DND-41 (cell line): ENCODE measurements around the gene PLA2G2D.
A peak's percentile ranks its signal among the peaks of the same experiment; 100 is the strongest.

Source experiments
- ATAC-seq: fragments of 200-7000 bp; cut with Tn5 transposase; 3 replicates; pipeline ENCODE4 v1.9.1; 2021; ENCODE audit warnings: low read depth; ENCODE audit not compliant: insufficient read depth
- DNase-seq: peaks from one replicate; pipeline ENCODE4 v3.0.0-alpha.2; 2020
- H2AFZ ChIP-seq: 2 replicates; pipeline ENCODE4 v1.6.0; 2012; ENCODE audit warnings: low read depth, low read length
- H3K27ac ChIP-seq: 2 replicates; pipeline ENCODE4 v1.5.1; 2012; ENCODE audit warnings: low read length, inconsistent platforms
- H3K27me3 ChIP-seq: fragments of 200-600 bp; sonication (generic); 2 replicates; pipeline ENCODE4 v1.6.0; 2012; ENCODE audit warnings: low read length, mild to moderate bottlenecking, inconsistent platforms; ENCODE audit not compliant: insufficient read depth, poor library complexity
- H3K36me3 ChIP-seq: 2 replicates; pipeline ENCODE4 v1.5.1; 2012; ENCODE audit warnings: low read length, inconsistent platforms; ENCODE audit not compliant: insufficient read depth
- H3K4me1 ChIP-seq: 2 replicates; pipeline ENCODE4 v1.5.1; 2012; ENCODE audit warnings: mild to moderate bottlenecking, low read length; ENCODE audit not compliant: insufficient read depth
- H3K4me2 ChIP-seq: 2 replicates; pipeline ENCODE4 v1.6.0; 2012; ENCODE audit warnings: mild to moderate bottlenecking, moderate library complexity, low read length, inconsistent platforms; ENCODE audit not compliant: insufficient read depth
- H3K4me3 ChIP-seq, 2 experiments: fragments of 200-600 bp in 1 of 2; shearing (Covaris generic) in 1 of 2; 2 replicates each; pipeline ENCODE4 v1.5.1; 2012 to 2016; ENCODE audit warnings: inconsistent platforms in 2 of 2, low read length in 2 of 2, mild to moderate bottlenecking in 2 of 2, low read depth in 1 of 2, moderate library complexity in 1 of 2
- H3K79me2 ChIP-seq: 2 replicates; pipeline ENCODE4 v1.6.0; 2012; ENCODE audit warnings: low read length, inconsistent platforms; ENCODE audit not compliant: insufficient read depth
- H3K9ac ChIP-seq: 2 replicates; pipeline ENCODE4 v1.6.0; 2012; ENCODE audit warnings: low read depth, mild to moderate bottlenecking, inconsistent platforms, low read length, moderate library complexity
- H3K9me3 ChIP-seq: 2 replicates; pipeline ENCODE4 v1.5.1; 2012; ENCODE audit warnings: low read length, moderate library complexity, mild to moderate bottlenecking, inconsistent platforms; ENCODE audit not compliant: insufficient read depth, severe bottlenecking
- H4K20me1 ChIP-seq: 2 replicates; pipeline ENCODE4 v1.6.0; 2012; ENCODE audit warnings: low read length; ENCODE audit not compliant: insufficient read depth
- CTCF ChIP-seq: IDR thresholded peaks from 2 replicates; pipeline ENCODE4 v1.5.1; 2012; ENCODE audit warnings: borderline replicate concordance, low read length, moderate library complexity, mild to moderate bottlenecking; ENCODE audit not compliant: poor library complexity, severe bottlenecking; ENCODE audit errors: extremely low read depth
- EZH2 ChIP-seq: IDR thresholded peaks from 3 replicates; pipeline ENCODE4 v1.6.1; 2012; ENCODE audit warnings: borderline replicate concordance, low read depth, mild to moderate bottlenecking, moderate library complexity, low read length, inconsistent platforms; ENCODE audit not compliant: severe bottlenecking

Gene PLA2G2D

GRCh38 chr1:20166051-20166450 is 46.7 kb upstream of the PLA2G2D start:
- H3K9me3 ChIP-seq = peaks cover 13% of the 10 kb centered on the region
- H3K27me3 ChIP-seq = no peaks in the 10 kb centered on the region
- ATAC-seq (no peak), DNase-seq (no peak)
- H2AFZ ChIP-seq = no peak overlapping the region
- no peaks in the 10 kb centered on the region for H3K4me1 ChIP-seq
- H4K20me1 ChIP-seq = peaks cover 4% of the 10 kb centered on the region; the same call in 1 of the 2 replicates
- H3K9ac ChIP-seq = no peak overlapping the region
- no peaks in the 10 kb centered on the region for H3K79me2 ChIP-seq
- no peak overlapping the region for H3K27ac ChIP-seq
- H3K4me2 ChIP-seq = no peak overlapping the region
- H3K4me3 ChIP-seq = no peak overlapping the region
- H3K36me3 ChIP-seq = no peaks in the 10 kb centered on the region
- TF ChIP-seq EZH2 (no peak), CTCF (no peak)

GRCh38 chr1:20165522-20165951 is 46.2 kb upstream of the PLA2G2D start:
- H3K4me2 ChIP-seq = no peak overlapping the region
- peaks cover 19% of the 10 kb centered on the region for H3K9me3 ChIP-seq
- H3K79me2 ChIP-seq = no peaks in the 10 kb centered on the region
- peaks cover 4% of the 10 kb centered on the region; the same call in 1 of the 2 replicates for H4K20me1 ChIP-seq
- H3K9ac ChIP-seq = no peak overlapping the region
- DNase-seq (peak; percentile 22), ATAC-seq (0 out of 3 replicates have a peak, but pooled peaks have one; percentile 39)
- no peak overlapping the region for H3K4me3 ChIP-seq
- no peaks in the 10 kb centered on the region for H3K27me3 ChIP-seq
- TF ChIP-seq EZH2 = no peak
- peak; percentile 63 for TF ChIP-seq CTCF
- H3K27ac ChIP-seq = no peak overlapping the region
- H2AFZ ChIP-seq = no peak overlapping the region
- H3K36me3 ChIP-seq = no peaks in the 10 kb centered on the region
- H3K4me1 ChIP-seq = no peaks in the 10 kb centered on the region

GRCh38 chr1:20164694-20165202 is 45.4 kb upstream of the PLA2G2D start:
- DNase-seq (no peak), ATAC-seq (no peak)
- peaks cover 23% of the 10 kb centered on the region for H3K9me3 ChIP-seq
- H3K4me1 ChIP-seq = no peaks in the 10 kb centered on the region
- H3K27ac ChIP-seq = no peak overlapping the region
- no peaks in the 10 kb centered on the region for H3K36me3 ChIP-seq
- TF ChIP-seq CTCF (no peak), EZH2 (no peak)
- no peak overlapping the region for H3K9ac ChIP-seq
- no peak overlapping the region for H3K4me2 ChIP-seq
- no peak overlapping the region for H3K4me3 ChIP-seq
- peaks cover 4% of the 10 kb centered on the region; the same call in 1 of the 2 replicates for H4K20me1 ChIP-seq
- H3K27me3 ChIP-seq = no peaks in the 10 kb centered on the region
- H3K79me2 ChIP-seq = no peaks in the 10 kb centered on the region
- H2AFZ ChIP-seq = no peak overlapping the region
